ENCODE results near the gene UBASH3B.

The UBASH3B gene

GRCh38 chr11:122715548-122716440 is 60.3 kb downstream of the UBASH3B start:
- no peaks in the 10 kb centered on the region for H3K27me3 ChIP-seq (ENCODE audit: control insufficient read depth in 1 of 2, insufficient read depth in 2 of 2, low read length in 2 of 2)

GRCh38 chr11:122717264-122717867 is 61.8 kb downstream of the UBASH3B start:
- Histone ChIP-seq H3K27me3 (ENCODE audit: control insufficient read depth in 1 of 2, insufficient read depth in 2 of 2, low read length in 2 of 2) (no peaks in the 10 kb centered on the region), H3K36me3 (ENCODE audit: control insufficient read depth in 1 of 2, insufficient read depth in 2 of 2, low read length in 2 of 2) (no peaks in the 10 kb centered on the region), H3K27ac (ENCODE audit: low read depth, low read length) (no peak overlapping the region), H3K9ac (ENCODE audit: low read depth in 1 of 2, low read length in 2 of 2) (no peak overlapping the region), H3K4me3 (ENCODE audit: low read depth in 1 of 2, low read length in 2 of 2) (no peak overlapping the region), H3K9me3 (ENCODE audit: control insufficient read depth in 1 of 2, low read length in 2 of 2) (no peaks in the 10 kb centered on the region), H3K4me1 (ENCODE audit: control insufficient read depth in 1 of 2, insufficient read depth in 2 of 2, low read length in 2 of 2) (peaks cover 9 to 13% of the 10 kb centered on the region in 2 donors)

More at GRCh38 chr11:122715548-122716440, 60.3 kb downstream of the UBASH3B start:
- Histone ChIP-seq H3K4me1 (ENCODE audit: control insufficient read depth in 1 of 2, insufficient read depth in 2 of 2, low read length in 2 of 2) (peaks cover 9 to 13% of the 10 kb centered on the region in 2 donors), H3K36me3 (ENCODE audit: control insufficient read depth in 1 of 2, insufficient read depth in 2 of 2, low read length in 2 of 2) (no peaks in the 10 kb centered on the region), H3K9ac (ENCODE audit: low read depth in 1 of 2, low read length in 2 of 2) (no peak overlapping the region), H3K4me3 (ENCODE audit: low read depth in 1 of 2, low read length in 2 of 2) (no peak overlapping the region), H3K9me3 (ENCODE audit: control insufficient read depth in 1 of 2, low read length in 2 of 2) (no peaks in the 10 kb centered on the region), H3K27ac (ENCODE audit: low read depth, low read length) (no peak overlapping the region)

- no peaks in the 10 kb centered on the region for H3K9me3 ChIP-seq (ENCODE audit: control insufficient read depth in 1 of 2, low read length in 2 of 2)
- H3K36me3 ChIP-seq (ENCODE audit: control insufficient read depth in 1 of 2, insufficient read depth in 2 of 2, low read length in 2 of 2) = no peaks in the 10 kb centered on the region
- H3K27ac ChIP-seq (ENCODE audit: low read depth, low read length) = no peak overlapping the region
- no peak overlapping the region for H3K9ac ChIP-seq (ENCODE audit: low read depth in 1 of 2, low read length in 2 of 2)
- no peak overlapping the region for H3K4me3 ChIP-seq (ENCODE audit: low read depth in 1 of 2, low read length in 2 of 2)
- H3K4me1 ChIP-seq (ENCODE audit: control insufficient read depth in 1 of 2, insufficient read depth in 2 of 2, low read length in 2 of 2) = peaks cover 6 to 17% of the 10 kb centered on the region in 2 donors
- no peaks in the 10 kb centered on the region for H3K27me3 ChIP-seq (ENCODE audit: control insufficient read depth in 1 of 2, insufficient read depth in 2 of 2, low read length in 2 of 2)
Measured at GRCh38 chr11:122720107-122720881, 64.8 kb downstream of the UBASH3B start.

- Histone ChIP-seq H3K9me3 (ENCODE audit: control insufficient read depth in 1 of 2, low read length in 2 of 2) (no peaks in the 10 kb centered on the region), H3K27ac (ENCODE audit: low read depth, low read length) (no peak overlapping the region), H3K27me3 (ENCODE audit: control insufficient read depth in 1 of 2, insufficient read depth in 2 of 2, low read length in 2 of 2) (no peaks in the 10 kb centered on the region), H3K9ac (ENCODE audit: low read depth in 1 of 2, low read length in 2 of 2) (no peak overlapping the region), H3K4me1 (ENCODE audit: control insufficient read depth in 1 of 2, insufficient read depth in 2 of 2, low read length in 2 of 2) (peaks cover 1 to 16% of the 10 kb centered on the region in 2 donors), H3K4me3 (ENCODE audit: low read depth in 1 of 2, low read length in 2 of 2) (no peak overlapping the region), H3K36me3 (ENCODE audit: control insufficient read depth in 1 of 2, insufficient read depth in 2 of 2, low read length in 2 of 2) (no peaks in the 10 kb centered on the region)
Measured at GRCh38 chr11:122721201-122721963, 65.9 kb downstream of the UBASH3B start.

GRCh38 chr11:122721964-122722266 is 66.4 kb downstream of the UBASH3B start:
- Histone ChIP-seq H3K9me3 (ENCODE audit: control insufficient read depth in 1 of 2, low read length in 2 of 2) (no peaks in the 10 kb centered on the region), H3K4me3 (ENCODE audit: low read depth in 1 of 2, low read length in 2 of 2) (no peak overlapping the region), H3K4me1 (ENCODE audit: control insufficient read depth in 1 of 2, insufficient read depth in 2 of 2, low read length in 2 of 2) (peaks cover 6 to 15% of the 10 kb centered on the region in 2 donors), H3K9ac (ENCODE audit: low read depth in 1 of 2, low read length in 2 of 2) (no peak overlapping the region), H3K36me3 (ENCODE audit: control insufficient read depth in 1 of 2, insufficient read depth in 2 of 2, low read length in 2 of 2) (no peaks in the 10 kb centered on the region), H3K27ac (ENCODE audit: low read depth, low read length) (no peak overlapping the region), H3K27me3 (ENCODE audit: control insufficient read depth in 1 of 2, insufficient read depth in 2 of 2, low read length in 2 of 2) (no peaks in the 10 kb centered on the region)

- Histone ChIP-seq H3K4me1 (ENCODE audit: control insufficient read depth in 1 of 2, insufficient read depth in 2 of 2, low read length in 2 of 2) (peaks cover 14 to 19% of the 10 kb centered on the region in 2 donors), H3K4me3 (ENCODE audit: low read depth in 1 of 2, low read length in 2 of 2) (no peak overlapping the region), H3K9ac (ENCODE audit: low read depth in 1 of 2, low read length in 2 of 2) (no peak overlapping the region), H3K27me3 (ENCODE audit: control insufficient read depth in 1 of 2, insufficient read depth in 2 of 2, low read length in 2 of 2) (no peaks in the 10 kb centered on the region), H3K27ac (ENCODE audit: low read depth, low read length) (no peak overlapping the region), H3K36me3 (ENCODE audit: control insufficient read depth in 1 of 2, insufficient read depth in 2 of 2, low read length in 2 of 2) (no peaks in the 10 kb centered on the region), H3K9me3 (ENCODE audit: control insufficient read depth in 1 of 2, low read length in 2 of 2) (no peaks in the 10 kb centered on the region)
Measured at GRCh38 chr11:122723106-122723505, 67.6 kb downstream of the UBASH3B start.

- Histone ChIP-seq H3K4me1 (ENCODE audit: control insufficient read depth in 1 of 2, insufficient read depth in 2 of 2, low read length in 2 of 2) (peaks cover 14 to 20% of the 10 kb centered on the region in 2 donors), H3K36me3 (ENCODE audit: control insufficient read depth in 1 of 2, insufficient read depth in 2 of 2, low read length in 2 of 2) (no peaks in the 10 kb centered on the region), H3K9me3 (ENCODE audit: control insufficient read depth in 1 of 2, low read length in 2 of 2) (no peaks in the 10 kb centered on the region), H3K27me3 (ENCODE audit: control insufficient read depth in 1 of 2, insufficient read depth in 2 of 2, low read length in 2 of 2) (no peaks in the 10 kb centered on the region), H3K4me3 (ENCODE audit: low read depth in 1 of 2, low read length in 2 of 2) (no peak overlapping the region), H3K27ac (ENCODE audit: low read depth, low read length) (no peak overlapping the region), H3K9ac (ENCODE audit: low read depth in 1 of 2, low read length in 2 of 2) (no peak overlapping the region)
Measured at GRCh38 chr11:122723576-122723975, 68.1 kb downstream of the UBASH3B start.

GRCh38 chr11:122724520-122724919 is 69.0 kb downstream of the UBASH3B start:
- Histone ChIP-seq H3K4me3 (ENCODE audit: low read depth in 1 of 2, low read length in 2 of 2) (no peak overlapping the region), H3K4me1 (ENCODE audit: control insufficient read depth in 1 of 2, insufficient read depth in 2 of 2, low read length in 2 of 2) (peaks cover 14 to 24% of the 10 kb centered on the region in 2 donors), H3K36me3 (ENCODE audit: control insufficient read depth in 1 of 2, insufficient read depth in 2 of 2, low read length in 2 of 2) (no peaks in the 10 kb centered on the region), H3K9ac (ENCODE audit: low read depth in 1 of 2, low read length in 2 of 2) (no peak overlapping the region), H3K27me3 (ENCODE audit: control insufficient read depth in 1 of 2, insufficient read depth in 2 of 2, low read length in 2 of 2) (no peaks in the 10 kb centered on the region), H3K27ac (ENCODE audit: low read depth, low read length) (no peak overlapping the region), H3K9me3 (ENCODE audit: control insufficient read depth in 1 of 2, low read length in 2 of 2) (no peaks in the 10 kb centered on the region)

GRCh38 chr11:122726028-122726427 is 70.5 kb downstream of the UBASH3B start:
- Histone ChIP-seq H3K27ac (ENCODE audit: low read depth, low read length) (no peak overlapping the region), H3K9me3 (ENCODE audit: control insufficient read depth in 1 of 2, low read length in 2 of 2) (no peaks in the 10 kb centered on the region), H3K36me3 (ENCODE audit: control insufficient read depth in 1 of 2, insufficient read depth in 2 of 2, low read length in 2 of 2) (no peaks in the 10 kb centered on the region)

More at GRCh38 chr11:122726028-122726427, 70.5 kb downstream of the UBASH3B start:
- Histone ChIP-seq H3K4me3 (ENCODE audit: low read depth in 1 of 2, low read length in 2 of 2) (no peak overlapping the region), H3K4me1 (ENCODE audit: control insufficient read depth in 1 of 2, insufficient read depth in 2 of 2, low read length in 2 of 2) (peaks cover 14 to 24% of the 10 kb centered on the region in 2 donors), H3K27me3 (ENCODE audit: control insufficient read depth in 1 of 2, insufficient read depth in 2 of 2, low read length in 2 of 2) (no peaks in the 10 kb centered on the region), H3K9ac (ENCODE audit: low read depth in 1 of 2, low read length in 2 of 2) (no peak overlapping the region)
